GM12864 (cell line): Measurements from ENCODE around the gene PHACTR1.

Experiments
- DNase-seq: peaks from one replicate; pipeline ENCODE4 v3.0.0-alpha.2; 2011; ENCODE audit warnings: low read depth
- H3K4me3 ChIP-seq: 2 replicates; pipeline ENCODE4 v1.5.1; 2011; ENCODE audit warnings: mild to moderate bottlenecking, low read depth, low read length, control low read depth
- TF ChIP-seq, protein P1 (sequence below): IDR thresholded peaks from 2 replicates; pipeline ENCODE4 v1.5.1; 2011; ENCODE audit warnings: low read depth, mild to moderate bottlenecking, moderate library complexity, low read length, control low read depth, inconsistent platforms; ENCODE audit errors: missing control alignments

Gene PHACTR1

GRCh38 chr6:13249817-13250216 lies 533.2 kb downstream of the PHACTR1 start:
- DNase-seq: no peak
- TF ChIP-seq, protein P1, sequence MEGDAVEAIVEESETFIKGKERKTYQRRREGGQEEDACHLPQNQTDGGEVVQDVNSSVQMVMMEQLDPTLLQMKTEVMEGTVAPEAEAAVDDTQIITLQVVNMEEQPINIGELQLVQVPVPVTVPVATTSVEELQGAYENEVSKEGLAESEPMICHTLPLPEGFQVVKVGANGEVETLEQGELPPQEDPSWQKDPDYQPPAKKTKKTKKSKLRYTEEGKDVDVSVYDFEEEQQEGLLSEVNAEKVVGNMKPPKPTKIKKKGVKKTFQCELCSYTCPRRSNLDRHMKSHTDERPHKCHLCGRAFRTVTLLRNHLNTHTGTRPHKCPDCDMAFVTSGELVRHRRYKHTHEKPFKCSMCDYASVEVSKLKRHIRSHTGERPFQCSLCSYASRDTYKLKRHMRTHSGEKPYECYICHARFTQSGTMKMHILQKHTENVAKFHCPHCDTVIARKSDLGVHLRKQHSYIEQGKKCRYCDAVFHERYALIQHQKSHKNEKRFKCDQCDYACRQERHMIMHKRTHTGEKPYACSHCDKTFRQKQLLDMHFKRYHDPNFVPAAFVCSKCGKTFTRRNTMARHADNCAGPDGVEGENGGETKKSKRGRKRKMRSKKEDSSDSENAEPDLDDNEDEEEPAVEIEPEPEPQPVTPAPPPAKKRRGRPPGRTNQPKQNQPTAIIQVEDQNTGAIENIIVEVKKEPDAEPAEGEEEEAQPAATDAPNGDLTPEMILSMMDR: no peak
- H3K4me3 ChIP-seq: no peak overlapping the region

DNA sequence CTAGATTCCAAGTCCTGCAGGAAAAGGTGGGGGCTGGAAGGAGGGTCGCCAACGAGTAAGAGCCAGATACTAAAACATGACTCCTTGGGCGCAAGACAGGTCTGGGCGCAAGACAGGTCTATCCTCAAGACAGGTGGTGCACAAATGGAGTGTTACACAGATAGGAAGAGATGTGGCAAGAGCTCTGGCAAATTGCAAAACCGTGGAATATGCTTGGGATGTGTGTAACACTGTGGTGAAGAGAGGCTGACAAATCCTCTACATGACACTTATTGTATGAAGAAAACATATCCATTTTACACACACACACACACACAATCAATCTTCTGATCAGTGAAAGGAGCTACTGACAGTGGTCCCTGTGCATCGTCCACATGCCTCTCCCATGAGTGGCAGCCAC lies 534.1 kb downstream of the PHACTR1 start:
- no peak for DNase-seq
- TF ChIP-seq, protein P1: no peak
- H3K4me3 ChIP-seq: no peak overlapping the region

DNA sequence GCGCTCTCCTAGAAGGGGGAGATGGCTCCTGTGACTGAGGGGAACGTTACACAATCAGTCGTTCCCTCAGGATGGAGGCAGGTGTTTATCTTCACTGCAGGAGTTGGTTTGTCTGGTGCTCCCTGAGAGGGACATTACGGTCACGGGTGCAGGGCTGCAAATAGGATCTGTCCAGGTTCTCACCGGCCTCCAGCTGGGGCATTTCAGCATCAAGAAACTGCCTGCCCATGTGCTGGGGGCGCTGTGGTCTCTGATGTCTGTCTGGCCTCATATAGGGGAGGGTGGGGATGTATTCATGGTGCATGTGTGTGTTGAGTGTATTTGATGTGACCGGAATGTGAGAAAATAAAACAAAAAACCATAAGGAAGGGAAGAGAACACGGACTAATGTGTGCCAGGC lies 534.7 kb downstream of the PHACTR1 start:
- TF ChIP-seq, protein P1: no peak
- no peak for DNase-seq
- no peak overlapping the region for H3K4me3 ChIP-seq

GRCh38 chr6:13252790-13253189 lies 536.2 kb downstream of the PHACTR1 start:
- no peak for DNase-seq
- TF ChIP-seq, protein P1: no peak
- no peak overlapping the region for H3K4me3 ChIP-seq

- no peak overlapping the region for H3K4me3 ChIP-seq
- TF ChIP-seq, protein P1: no peak
These were observed 536.7 kb downstream of the PHACTR1 start for GRCh38 chr6:13253272-13253671.

GRCh38 chr6:13256266-13257001 lies 539.9 kb downstream of the PHACTR1 start:
- no peak for DNase-seq

More at GRCh38 chr6:13253272-13253671, 536.7 kb downstream of the PHACTR1 start:
- no peak for DNase-seq

More at GRCh38 chr6:13256266-13257001, 539.9 kb downstream of the PHACTR1 start:
- no peak overlapping the region for H3K4me3 ChIP-seq
- TF ChIP-seq, protein P1: no peak
